Kidney (tissue), 14 donors: ENCODE data around the gene FBXO22. TPM values are rescaled to one million over a fixed set of nuclear protein-coding genes. Genes with fewer than 3 reads are reported as not detected.
"Not testable (repeated sequence)": the region's sequence is repeated elsewhere in the genome, so short reads cannot be mapped to it uniquely, and the experiment has no call there.

ENCODE experiments used
- DNase-seq, 5 donors: peaks; one replicate each; pipeline ENCODE4 v3.0.0-alpha.2; 2013 to 2020
- FAIRE-seq: peaks from 2 replicates; lab custom pipeline; 2012; peaks lifted over from hg19 to GRCh38; lab: Jason Lieb, UNC
- H3K27ac ChIP-seq, 2 donors: one replicate each; pipeline ENCODE4 v1.7.0; 2013; ENCODE audit warnings: low read depth in 2 of 2, low read length in 2 of 2, inconsistent platforms in 1 of 2
- H3K27me3 ChIP-seq: one replicate; pipeline ENCODE4 v1.7.1; 2013; ENCODE audit warnings: low read length, inconsistent platforms; ENCODE audit not compliant: control insufficient read depth, insufficient read depth
- H3K36me3 ChIP-seq, 3 donors: one replicate each; pipeline versions ENCODE4 v1.7.0 to v1.7.1; 2013; ENCODE audit warnings: low read length in 3 of 3, control low read depth in 1 of 3, inconsistent platforms in 1 of 3; ENCODE audit not compliant: insufficient read depth in 3 of 3, control insufficient read depth in 2 of 3
- H3K4me1 ChIP-seq, 3 donors: one replicate each; pipeline versions ENCODE4 v1.7.0 to v1.7.1; 2013; ENCODE audit warnings: low read length in 3 of 3, inconsistent platforms in 1 of 3, low read depth in 1 of 3; ENCODE audit not compliant: control insufficient read depth in 2 of 3, insufficient read depth in 2 of 3
- H3K4me3 ChIP-seq, 3 donors: one replicate each; pipeline versions ENCODE4 v1.7.0 to v1.8.1; 2013; ENCODE audit warnings: low read length in 3 of 3, control low read depth in 1 of 3, inconsistent platforms in 1 of 3
- H3K9ac ChIP-seq, 3 donors: one replicate each; pipeline versions ENCODE4 v1.7.0 to v1.7.1; 2013; ENCODE audit warnings: low read length in 3 of 3, control low read depth in 1 of 3, inconsistent platforms in 1 of 3
- H3K9me3 ChIP-seq, 3 donors: one replicate each; pipeline versions ENCODE4 v1.7.0 to v1.7.1; 2013; ENCODE audit warnings: low read length in 3 of 3, control low read depth in 1 of 3, inconsistent platforms in 1 of 3; ENCODE audit not compliant: control insufficient read depth in 2 of 3, insufficient read depth in 1 of 3
- CTCF ChIP-seq: IDR thresholded peaks from 3 replicates; pipeline ENCODE4 v1.5.1; 2012; ENCODE audit warnings: mild to moderate bottlenecking, moderate library complexity, borderline replicate concordance; ENCODE audit not compliant: insufficient read depth; ENCODE audit errors: extremely low read depth
- intact Hi-C: fragments of 100-400 bp; cut with DNase I; formaldehyde crosslinking; loops from one replicate; pipeline ENCODE4 v1.11.1; 2022
- polyA plus RNA-seq: library from polyadenylated mRNA; stranded (reverse); fragments of 350-450 nt; fragmentation: Illumina TruSeq; extraction: RNeasy Lipid Tissue Mini Kit (QIAGEN cat#74804); gene quantifications from one replicate; pipeline ENCODE4 v1.2.3, GENCODE V29; 2014; ENCODE audit warnings: low read depth, low replicate concordance; ENCODE audit not compliant: insufficient read depth
- total RNA-seq: library from RNA; stranded (reverse); fragmentation: NEBNext Ultra II Directional; extraction: Animal tissue kit (Norgen Biotek cat#: 25700); gene quantifications from one replicate; pipeline ENCODE4 v1.2.1, GENCODE V29; 2021
- donor health status: control.
- donor health status: control.
- donor health status: control.
- donor health status: control.
- donor health status: control.
- donor health status: DM: yes; HTN: yes; CAD: no.
- donor health status: Normal renal cell carcinoma (clear cell type).

The FBXO22 gene
- total and polyA plus RNA-seq, 2 donors from 2014 or later = 24.1 to 28.7 TPM

- Histone ChIP-seq H3K4me1 (no peaks in the 10 kb centered on the region), H3K36me3 (peaks cover 0 to 3% (median 0%) of the 10 kb centered on the region in 3 donors), H3K27ac (no peak overlapping the region), H3K9ac (no peak overlapping the region), H3K4me3 (no peak overlapping the region), H3K9me3 (no peaks in the 10 kb centered on the region), H3K27me3 (no peaks in the 10 kb centered on the region)
- TF ChIP-seq CTCF = no peak
- FAIRE-seq = no peak
- DNase-seq = no peak
- intact Hi-C loops = no loop called here
Observed at GRCh38 chr15:75867449-75867848, 36.2 kb upstream of the FBXO22 start.

DNA sequence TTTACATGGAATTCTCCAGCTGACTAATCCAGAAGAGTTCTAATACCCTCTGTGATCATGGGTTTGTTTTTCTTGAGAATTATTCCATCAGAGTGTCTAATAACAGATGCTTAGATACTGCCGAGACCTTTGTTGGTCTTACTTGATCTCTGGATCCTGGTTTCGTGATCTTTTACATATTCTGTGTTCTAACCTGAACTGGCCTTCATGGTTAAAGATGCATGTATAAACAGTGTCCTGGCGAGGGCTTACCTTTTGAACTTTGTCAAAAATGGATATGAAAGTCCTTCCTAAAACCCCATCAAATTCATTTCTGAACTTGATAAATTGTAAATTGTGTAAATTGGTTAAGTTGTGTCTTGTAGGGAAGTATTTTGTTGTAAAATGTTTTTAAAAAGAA is 35.7 kb upstream of the FBXO22 start:
- no peak for TF ChIP-seq CTCF
- Histone ChIP-seq H3K9me3 (no peaks in the 10 kb centered on the region), H3K27me3 (no peaks in the 10 kb centered on the region), H3K4me1 (no peaks in the 10 kb centered on the region), H3K9ac (no peak overlapping the region), H3K4me3 (no peak overlapping the region), H3K36me3 (peaks cover 0 to 3% (median 0%) of the 10 kb centered on the region in 3 donors), H3K27ac (no peak overlapping the region)
- no peak for DNase-seq
- no peak for FAIRE-seq
- intact Hi-C loops = no loop called here

DNA sequence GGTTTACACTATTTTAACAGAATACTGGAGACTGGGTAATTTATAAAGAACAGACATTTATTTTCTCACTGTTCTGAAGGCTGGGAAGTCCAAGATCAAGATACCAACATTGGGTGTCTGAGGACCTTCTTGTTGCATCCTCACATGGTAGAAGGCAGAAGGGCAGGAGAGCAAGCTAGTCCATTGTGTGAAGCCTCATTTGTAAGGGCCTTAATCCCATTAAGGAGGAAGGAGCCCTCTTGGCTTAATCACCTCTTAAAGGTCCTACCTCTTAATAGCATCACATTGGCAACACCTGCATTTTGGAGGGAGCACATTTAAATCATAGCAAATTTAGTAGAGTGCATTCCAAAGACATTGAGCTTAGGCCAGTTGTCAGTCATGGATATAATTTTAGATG is 34.2 kb upstream of the FBXO22 start:
- intact Hi-C loops = no loop called here
- Histone ChIP-seq H3K4me3 (no peak overlapping the region), H3K9ac (no peak overlapping the region), H3K9me3 (no peaks in the 10 kb centered on the region), H3K36me3 (peaks cover 0 to 5% (median under 1%) of the 10 kb centered on the region in 3 donors), H3K27me3 (no peaks in the 10 kb centered on the region), H3K27ac (no peak overlapping the region), H3K4me1 (no peaks in the 10 kb centered on the region)
- TF ChIP-seq CTCF = no peak
- FAIRE-seq = no peak
- DNase-seq = no peak

- H3K4me1 ChIP-seq, H3K9ac ChIP-seq, H3K4me3 ChIP-seq, intact Hi-C loops, H3K9me3 ChIP-seq, FAIRE-seq, H3K27me3 ChIP-seq, H3K36me3 ChIP-seq, H3K27ac ChIP-seq, DNase-seq: not testable (repeated sequence)
Observed at GRCh38 chr15:75871589-75871988, 32.1 kb upstream of the FBXO22 start.
